ENCODE measurements around the gene CARD11.

CARD11 gene

GRCh38 chr7:3065724-3066143 lies 22.1 kb upstream of the CARD11 start:
- Histone ChIP-seq H3K36me3 (replicated peaks) (no peaks in the 10 kb centered on the region), H3K27me3 (replicated peaks) (no peaks in the 10 kb centered on the region), H3K27ac (no peak overlapping the region), H3K4me3 (ENCODE audit: low read depth, low read length) (no peak overlapping the region)
- TF ChIP-seq CTCF (IDR thresholded peaks at IDR 0.05; ENCODE audit: low read depth, low read length, missing control alignments) = peak; percentile 76
- DNase-seq = peak; percentile 14
- in situ Hi-C loops (cut with HindIII; ENCODE audit: low pct_ligation_motif_present, low sequenced_read_pairs) = no loop called here

- TF ChIP-seq CTCF (IDR thresholded peaks at IDR 0.05; ENCODE audit: low read depth, low read length, missing control alignments) = no peak
- Histone ChIP-seq H3K36me3 (replicated peaks) (no peaks in the 10 kb centered on the region), H3K27ac (no peak overlapping the region), H3K4me3 (ENCODE audit: low read depth, low read length) (no peak overlapping the region), H3K27me3 (replicated peaks) (no peaks in the 10 kb centered on the region)
- no peak for DNase-seq
- in situ Hi-C loops (cut with HindIII; ENCODE audit: low pct_ligation_motif_present, low sequenced_read_pairs) = no loop called here
Measured at GRCh38 chr7:3064067-3064466, 20.4 kb upstream of the CARD11 start.

- Histone ChIP-seq H3K36me3 (replicated peaks) (no peaks in the 10 kb centered on the region), H3K27ac (no peak overlapping the region), H3K27me3 (replicated peaks) (no peaks in the 10 kb centered on the region), H3K4me3 (ENCODE audit: low read depth, low read length) (no peak overlapping the region)
- DNase-seq = no peak
- in situ Hi-C loops (cut with HindIII; ENCODE audit: low pct_ligation_motif_present, low sequenced_read_pairs) = no loop called here
- TF ChIP-seq CTCF (IDR thresholded peaks at IDR 0.05; ENCODE audit: low read depth, low read length, missing control alignments) = no peak
Measured at GRCh38 chr7:3063016-3063753, 19.5 kb upstream of the CARD11 start.

- no peak overlapping the region for H3K4me3 ChIP-seq (ENCODE audit: low read depth, low read length)
- DNase-seq = no peak
- H3K36me3 ChIP-seq (replicated peaks) = no peaks in the 10 kb centered on the region
- no peaks in the 10 kb centered on the region for H3K27me3 ChIP-seq (replicated peaks)
- H3K27ac ChIP-seq = no peak overlapping the region
- in situ Hi-C loops (cut with HindIII; ENCODE audit: low pct_ligation_motif_present, low sequenced_read_pairs) = no loop called here
- TF ChIP-seq CTCF (IDR thresholded peaks at IDR 0.05; ENCODE audit: low read depth, low read length, missing control alignments) = no peak
Measured at GRCh38 chr7:3057066-3057420, 13.4 kb upstream of the CARD11 start.

- H3K36me3 ChIP-seq (replicated peaks) = no peaks in the 10 kb centered on the region
- no peaks in the 10 kb centered on the region for H3K27me3 ChIP-seq (replicated peaks)
- TF ChIP-seq CTCF (IDR thresholded peaks at IDR 0.05; ENCODE audit: low read depth, low read length, missing control alignments) = no peak
- DNase-seq = no peak
- no peak overlapping the region for H3K27ac ChIP-seq
- in situ Hi-C loops (cut with HindIII; ENCODE audit: low pct_ligation_motif_present, low sequenced_read_pairs) = no loop called here
- H3K4me3 ChIP-seq (ENCODE audit: low read depth, low read length) = no peak overlapping the region
Measured at GRCh38 chr7:3056234-3057065, 12.8 kb upstream of the CARD11 start.

All from brain microvascular endothelial cell (primary cell).